ENCODE data around the gene GMPPA. TPM values are rescaled to one million over a fixed set of nuclear protein-coding genes. Genes with fewer than 3 reads are reported as not detected.

Gene GMPPA
- polyA plus RNA-seq, 1 donor, result 26.9 TPM

DNA sequence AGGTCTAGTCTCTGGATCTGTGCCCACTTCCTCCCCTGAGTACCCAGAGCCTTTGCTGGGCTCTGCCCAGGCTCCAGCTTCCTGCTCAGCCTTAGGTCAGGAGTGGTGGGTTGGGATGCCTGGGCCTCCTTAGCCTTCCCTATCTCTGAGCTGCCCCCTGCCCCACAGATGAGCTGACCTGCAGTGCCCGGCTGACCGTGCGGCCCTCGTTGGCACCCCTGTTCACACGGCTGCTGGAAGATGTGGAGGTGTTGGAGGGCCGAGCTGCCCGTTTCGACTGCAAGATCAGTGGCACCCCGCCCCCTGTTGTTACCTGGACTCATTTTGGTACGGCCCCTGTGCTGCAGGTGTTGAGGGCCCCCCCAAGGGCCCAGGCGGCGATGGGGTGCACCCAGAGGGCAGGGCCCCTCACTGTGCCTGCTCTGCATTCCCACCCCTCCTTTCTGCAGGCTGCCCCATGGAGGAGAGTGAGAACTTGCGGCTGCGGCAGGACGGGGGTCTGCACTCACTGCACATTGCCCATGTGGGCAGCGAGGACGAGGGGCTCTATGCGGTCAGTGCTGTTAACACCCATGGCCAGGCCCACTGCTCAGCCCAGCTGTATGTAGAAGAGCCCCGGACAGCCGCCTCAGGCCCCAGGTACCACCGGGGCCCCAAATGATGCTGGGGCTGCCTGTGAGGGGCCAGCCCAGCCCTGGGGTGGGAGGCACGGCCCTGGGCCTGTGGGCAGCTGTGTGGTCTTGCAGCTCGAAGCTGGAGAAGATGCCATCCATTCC, 30.1 kb upstream of the GMPPA start:
- no peak for DNase-seq

DNA sequence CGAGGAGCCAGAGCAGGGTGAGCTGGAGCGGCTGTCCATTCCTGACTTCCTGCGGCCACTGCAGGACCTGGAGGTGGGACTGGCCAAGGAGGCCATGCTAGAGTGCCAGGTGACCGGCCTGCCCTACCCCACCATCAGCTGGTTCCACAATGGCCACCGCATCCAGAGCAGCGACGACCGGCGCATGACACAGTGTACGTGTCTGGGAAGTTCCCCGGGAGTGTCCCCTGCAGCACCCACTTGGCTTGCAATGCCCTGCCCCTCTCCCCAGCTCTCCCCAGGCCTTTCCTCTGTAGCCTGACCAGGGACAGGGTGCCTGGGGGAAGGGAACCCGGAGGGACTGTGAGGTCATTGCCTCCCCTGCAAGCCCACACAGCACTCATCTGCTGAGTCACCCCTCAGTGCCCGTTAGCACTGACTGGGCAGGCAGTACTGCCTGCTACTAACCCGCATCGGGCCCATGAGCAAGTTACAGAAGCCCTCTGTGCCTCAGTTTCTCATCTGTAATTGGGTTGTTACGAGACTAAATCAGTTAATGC, 29.4 kb upstream of the GMPPA start:
- no peak for DNase-seq

DNA sequence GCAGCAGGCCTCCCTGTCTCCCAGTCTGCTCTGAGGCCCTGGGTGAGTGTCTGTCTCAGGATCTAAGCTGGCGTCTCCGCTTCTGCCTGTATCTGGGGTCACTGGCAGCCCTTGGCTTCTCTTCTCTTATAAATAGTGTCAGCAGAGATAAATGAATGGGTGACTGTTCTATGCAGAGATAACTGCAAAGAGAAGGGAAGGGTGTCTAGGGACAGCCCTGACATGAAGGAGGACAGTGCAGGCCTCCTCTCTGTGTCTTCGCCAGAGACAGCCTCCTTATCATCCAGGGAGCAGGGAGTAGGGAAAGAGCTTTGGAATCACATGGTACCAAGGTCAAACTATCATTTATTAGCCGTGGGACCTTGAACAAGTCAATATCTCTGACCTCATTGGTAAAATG, 28.3 kb upstream of the GMPPA start:
- DNase-seq, result no peak

DNA sequence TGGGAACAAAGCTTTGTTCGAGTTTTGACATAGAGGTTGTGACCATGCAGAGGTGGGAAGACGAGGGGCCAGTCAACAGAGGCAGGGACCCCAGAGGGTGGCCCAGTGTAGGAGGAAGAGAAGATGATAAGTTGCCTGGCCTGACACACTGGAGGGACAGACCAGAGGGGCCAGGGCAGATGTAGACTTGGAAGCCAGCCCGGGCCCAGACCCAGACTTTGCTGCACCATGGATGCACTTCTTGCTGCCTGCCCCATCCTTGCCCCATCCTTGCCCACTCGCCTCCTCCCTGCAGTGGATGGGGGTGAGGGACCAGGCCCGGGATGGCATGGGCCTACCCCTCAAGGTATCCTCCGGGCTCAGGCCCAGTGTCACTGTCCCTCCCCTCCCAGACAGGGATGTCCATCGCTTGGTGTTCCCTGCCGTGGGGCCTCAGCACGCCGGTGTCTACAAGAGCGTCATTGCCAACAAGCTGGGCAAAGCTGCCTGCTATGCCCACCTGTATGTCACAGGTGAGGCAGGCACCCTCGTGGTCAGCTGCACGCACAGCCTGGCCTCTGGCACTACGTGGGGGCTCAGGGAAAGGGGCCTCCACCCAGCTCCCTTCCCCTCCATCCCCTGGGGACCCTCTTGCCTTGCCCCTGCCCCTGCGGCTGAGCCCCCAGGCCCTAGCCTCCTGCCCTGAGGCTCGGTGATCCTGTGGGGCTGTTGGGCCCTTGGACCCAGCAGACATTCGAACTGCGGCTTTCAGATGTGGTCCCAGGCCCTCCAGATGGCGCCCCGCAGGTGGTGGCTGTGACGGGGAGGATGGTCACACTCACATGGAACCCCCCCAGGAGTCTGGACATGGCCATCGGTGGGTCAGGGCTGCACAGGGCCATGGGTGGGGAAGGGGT, 27.0 kb upstream of the GMPPA start:
- no peak for DNase-seq

DNA sequence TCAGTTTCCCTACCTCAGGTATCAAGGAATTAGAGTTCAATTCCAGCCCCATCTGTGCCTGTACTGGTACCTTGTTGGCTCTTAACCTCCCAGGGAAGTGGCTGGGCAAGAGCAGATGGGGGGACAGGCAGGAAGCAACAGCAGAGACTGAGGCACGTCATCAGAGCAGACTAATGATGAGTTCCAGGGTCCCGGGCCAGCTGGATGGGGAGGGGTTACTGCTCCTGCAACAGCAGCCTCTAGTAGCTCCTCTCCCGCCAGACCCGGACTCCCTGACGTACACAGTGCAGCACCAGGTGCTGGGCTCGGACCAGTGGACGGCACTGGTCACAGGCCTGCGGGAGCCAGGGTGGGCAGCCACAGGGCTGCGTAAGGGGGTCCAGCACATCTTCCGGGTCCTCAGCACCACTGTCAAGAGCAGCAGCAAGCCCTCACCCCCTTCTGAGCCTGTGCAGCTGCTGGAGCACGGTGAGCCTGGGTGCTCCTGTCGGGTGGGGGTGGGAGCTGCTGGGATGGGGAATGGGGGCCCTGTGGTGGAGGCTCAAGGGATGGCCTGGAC, 26.0 kb upstream of the GMPPA start:
- DNase-seq, result no peak

DNA sequence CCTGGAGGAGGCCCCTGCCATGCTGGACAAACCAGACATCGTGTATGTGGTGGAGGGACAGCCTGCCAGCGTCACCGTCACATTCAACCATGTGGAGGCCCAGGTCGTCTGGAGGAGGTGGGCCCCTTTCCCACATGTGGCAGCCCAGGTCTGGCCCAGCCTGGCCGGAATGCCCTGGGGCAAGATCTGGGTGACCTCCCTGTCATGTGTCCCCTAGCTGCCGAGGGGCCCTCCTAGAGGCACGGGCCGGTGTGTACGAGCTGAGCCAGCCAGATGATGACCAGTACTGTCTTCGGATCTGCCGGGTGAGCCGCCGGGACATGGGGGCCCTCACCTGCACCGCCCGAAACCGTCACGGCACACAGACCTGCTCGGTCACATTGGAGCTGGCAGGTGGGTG, 25.2 kb upstream of the GMPPA start:
- DNase-seq, result no peak

DNA sequence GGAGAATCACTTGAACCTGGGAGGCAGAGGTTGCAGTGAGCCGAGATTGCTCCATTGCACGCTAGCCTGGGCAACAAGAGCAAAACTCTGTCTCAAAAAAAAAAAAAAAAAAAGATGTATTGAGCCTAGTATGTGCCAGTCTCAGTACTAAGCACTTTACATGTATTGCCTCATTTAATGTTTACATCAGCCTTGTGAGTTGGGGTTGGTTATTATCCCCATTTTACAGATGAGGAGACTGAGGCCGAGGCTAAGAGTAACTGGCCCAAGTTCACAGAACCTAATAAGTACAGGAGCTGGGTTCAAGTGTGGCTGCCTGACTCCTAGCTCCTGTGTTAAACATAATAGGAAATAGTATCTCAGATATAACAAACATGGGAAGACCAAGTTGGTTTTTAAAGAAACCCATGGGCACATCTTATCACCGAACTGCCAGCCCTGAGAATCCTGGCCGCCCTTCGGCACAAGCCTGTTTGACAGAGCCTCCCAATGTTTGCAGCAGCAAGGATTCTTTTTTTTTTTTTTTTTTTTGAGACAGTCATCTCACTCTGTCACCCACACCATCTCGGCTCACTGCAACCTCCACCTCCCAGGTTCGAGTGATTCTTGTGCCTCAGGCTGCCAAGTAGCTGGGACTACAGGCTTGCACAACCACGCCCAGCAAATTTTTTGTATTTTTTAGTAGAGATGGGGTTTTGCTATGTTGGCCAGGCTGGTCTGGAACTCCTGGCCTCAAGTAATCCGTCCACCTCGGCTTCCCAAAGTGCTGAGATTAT, 24.2 kb upstream of the GMPPA start:
- DNase-seq, result no peak

DNA sequence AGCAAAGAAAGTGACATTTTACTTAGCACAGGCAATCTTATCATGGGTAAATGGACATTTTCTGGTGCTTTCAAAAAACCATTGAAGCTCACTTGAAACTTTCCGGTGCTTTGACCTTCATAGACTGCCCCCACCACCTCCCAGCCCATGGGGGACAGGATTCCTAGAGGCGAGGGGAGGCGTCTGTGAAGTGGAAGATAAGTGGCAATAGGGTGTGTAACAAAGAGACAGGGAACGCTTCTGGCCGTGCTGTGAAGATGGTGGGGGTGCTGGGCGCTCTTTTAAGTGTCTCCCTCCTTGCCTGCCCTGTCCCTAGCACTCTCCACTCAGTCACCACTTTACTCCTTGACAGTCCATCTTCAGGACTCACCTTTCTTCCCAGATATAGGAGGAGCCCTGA, 23.4 kb upstream of the GMPPA start:
- no peak for DNase-seq

DNA sequence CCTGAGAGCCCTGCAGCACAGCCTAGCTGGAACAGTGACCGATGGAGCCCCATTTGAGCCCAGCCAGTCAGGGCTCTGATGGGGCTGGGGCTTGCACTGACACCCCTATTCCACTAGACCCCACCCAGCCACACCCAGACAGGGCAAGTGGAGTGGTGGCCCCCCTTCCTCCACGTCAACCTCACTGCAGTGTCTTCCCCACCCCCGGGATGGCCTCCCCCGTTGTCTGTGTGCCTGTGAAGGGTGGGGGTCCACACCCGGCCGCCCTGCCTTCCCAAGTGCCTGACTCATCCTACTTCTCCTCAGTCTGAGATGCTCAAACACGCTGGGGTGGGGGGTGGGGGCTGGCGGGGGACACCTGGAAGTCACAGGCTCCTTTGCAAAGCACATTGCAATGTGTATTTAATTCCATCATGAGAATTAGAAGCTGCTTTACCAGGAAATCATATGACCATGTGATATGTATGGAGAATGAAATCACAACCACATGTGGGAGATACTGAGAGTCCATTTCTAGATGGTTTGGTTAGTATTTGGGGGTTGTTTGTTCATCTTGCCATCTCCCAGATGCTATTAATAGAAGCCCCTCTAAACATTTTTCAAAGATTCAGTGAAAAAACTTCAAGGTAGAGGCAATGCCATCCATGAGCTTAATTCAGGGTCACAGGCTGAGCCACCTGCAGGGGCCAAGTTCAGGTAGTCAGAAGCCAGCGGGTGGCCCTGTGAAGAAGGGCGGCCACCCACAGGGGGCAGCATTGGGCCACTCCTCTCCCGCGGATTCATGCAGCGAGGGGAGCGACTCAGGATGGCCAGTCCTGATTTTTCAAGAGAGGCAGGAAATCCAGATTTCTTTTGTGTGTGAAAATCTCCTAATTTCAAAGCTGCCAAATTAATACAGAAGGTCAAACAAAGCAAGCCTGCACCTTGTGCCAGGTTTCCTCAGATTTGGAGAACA, 22.7 kb upstream of the GMPPA start:
- DNase-seq, result peak; percentile 78

DNA sequence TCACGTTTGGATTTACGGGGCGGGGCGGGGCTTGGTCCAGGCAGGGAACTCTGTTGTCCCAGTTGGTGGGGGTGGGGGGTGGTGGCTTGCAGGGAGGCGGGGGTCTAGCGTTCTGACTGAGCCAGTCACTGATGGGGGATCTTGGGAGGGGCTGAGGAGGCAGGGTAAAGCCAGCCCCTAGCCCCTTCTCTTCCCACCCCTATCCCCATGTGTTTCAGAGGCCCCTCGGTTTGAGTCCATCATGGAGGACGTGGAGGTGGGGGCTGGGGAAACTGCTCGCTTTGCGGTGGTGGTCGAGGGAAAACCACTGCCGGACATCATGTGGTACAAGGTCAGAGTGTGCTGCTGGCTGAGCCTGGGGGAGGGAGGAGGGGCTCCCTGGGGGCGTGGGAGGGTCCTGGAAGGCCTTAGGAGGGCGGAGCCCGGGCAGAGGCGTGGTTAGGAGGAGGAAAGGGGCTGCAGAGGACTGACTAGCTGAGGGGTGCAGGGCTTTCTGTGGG, 22.0 kb upstream of the GMPPA start:
- no peak for DNase-seq

DNA sequence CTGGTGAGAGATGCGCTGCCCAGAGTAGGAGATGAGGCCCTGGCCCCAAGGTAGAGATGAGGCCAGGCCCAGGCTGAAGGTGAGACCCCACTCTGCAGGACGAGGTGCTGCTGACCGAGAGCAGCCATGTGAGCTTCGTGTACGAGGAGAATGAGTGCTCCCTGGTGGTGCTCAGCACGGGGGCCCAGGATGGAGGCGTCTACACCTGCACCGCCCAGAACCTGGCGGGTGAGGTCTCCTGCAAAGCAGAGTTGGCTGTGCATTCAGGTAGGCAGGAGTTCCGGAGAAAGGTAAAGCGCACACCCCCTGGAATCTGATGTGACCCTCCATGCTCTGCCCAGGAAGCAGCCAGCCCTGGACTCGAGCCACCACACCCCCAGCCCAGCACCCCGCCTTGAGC, 21.5 kb upstream of the GMPPA start:
- DNase-seq, result no peak

DNA sequence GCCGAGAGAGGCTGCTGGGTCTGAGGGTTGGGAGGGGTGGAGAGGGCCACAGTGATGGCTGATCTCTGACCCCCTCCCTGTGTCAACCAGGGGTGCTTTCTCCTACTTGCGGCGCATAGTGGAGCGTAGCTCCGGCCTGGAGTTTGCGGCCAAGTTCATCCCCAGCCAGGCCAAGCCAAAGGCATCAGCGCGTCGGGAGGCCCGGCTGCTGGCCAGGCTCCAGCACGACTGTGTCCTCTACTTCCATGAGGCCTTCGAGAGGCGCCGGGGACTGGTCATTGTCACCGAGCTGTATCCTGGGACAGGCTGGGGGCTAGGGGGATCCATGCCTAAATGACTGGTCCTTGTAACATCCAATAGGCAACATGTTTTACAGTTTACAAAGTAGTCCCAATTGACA, 20.9 kb upstream of the GMPPA start:
- no peak for DNase-seq

DNA sequence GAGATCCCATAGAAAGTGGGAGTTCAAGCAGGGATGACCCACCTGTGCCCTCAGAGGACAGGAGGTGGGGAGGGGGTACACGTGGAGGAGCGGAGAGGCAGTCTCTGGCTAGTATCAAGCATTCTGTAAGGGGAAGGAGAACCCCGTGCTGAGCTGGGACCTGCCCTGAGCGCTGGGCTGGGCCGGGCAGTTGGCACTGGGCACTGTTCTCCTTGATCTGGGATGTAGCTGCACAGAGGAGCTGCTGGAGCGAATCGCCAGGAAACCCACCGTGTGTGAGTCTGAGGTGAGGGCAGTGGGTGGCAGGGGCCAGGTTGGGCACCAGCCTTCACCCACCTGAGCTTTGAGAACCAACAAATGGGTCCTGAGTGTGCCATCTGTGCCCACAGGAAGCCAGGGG, 19.8 kb upstream of the GMPPA start:
- DNase-seq, result no peak

DNA sequence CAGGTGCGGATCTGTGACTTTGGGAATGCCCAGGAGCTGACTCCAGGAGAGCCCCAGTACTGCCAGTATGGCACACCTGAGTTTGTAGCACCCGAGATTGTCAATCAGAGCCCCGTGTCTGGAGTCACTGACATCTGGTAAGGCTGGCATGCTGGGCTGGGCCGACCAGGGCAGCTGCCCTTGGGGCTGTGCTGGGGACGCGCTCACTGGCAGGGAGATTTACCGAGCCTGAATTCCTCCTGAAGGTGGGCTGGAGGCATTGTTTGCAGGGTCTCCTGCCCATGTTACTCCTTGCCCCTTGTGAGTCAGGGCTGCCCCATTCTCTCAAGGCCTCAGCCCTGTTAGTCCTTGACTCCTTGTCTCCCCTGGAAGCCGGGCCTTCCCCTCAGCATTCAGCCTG, 18.7 kb upstream of the GMPPA start:
- DNase-seq, result no peak

DNA sequence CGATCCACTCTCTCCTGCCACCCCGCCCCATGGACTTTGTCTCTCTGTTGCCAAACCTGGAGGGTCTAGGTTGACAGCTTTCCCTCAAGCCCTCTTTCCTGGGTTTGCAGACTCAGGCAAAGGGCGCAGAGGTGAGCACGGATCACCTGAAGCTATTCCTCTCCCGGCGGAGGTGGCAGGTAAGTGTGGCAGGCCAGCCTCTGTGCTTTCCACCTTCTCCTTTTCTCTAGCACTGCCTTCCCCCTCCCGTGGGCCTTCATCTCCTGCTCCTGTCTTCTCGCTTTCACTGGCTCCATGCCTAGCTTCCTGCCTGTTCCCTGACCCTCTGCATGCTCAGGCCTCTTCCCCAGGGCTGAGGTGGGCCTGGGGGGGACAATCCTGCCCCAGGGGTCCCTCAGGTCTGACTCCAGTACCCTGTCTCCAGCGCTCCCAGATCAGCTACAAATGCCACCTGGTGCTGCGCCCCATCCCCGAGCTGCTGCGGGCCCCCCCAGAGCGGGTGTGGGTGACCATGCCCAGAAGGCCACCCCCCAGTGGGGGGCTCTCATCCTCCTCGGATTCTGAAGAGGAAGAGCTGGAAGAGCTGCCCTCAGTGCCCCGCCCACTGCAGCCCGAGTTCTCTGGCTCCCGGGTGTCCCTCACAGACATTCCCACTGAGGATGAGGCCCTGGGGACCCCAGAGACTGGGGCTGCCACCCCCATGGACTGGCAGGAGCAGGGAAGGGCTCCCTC, 15.9 kb upstream of the GMPPA start:
- no peak for DNase-seq

DNA sequence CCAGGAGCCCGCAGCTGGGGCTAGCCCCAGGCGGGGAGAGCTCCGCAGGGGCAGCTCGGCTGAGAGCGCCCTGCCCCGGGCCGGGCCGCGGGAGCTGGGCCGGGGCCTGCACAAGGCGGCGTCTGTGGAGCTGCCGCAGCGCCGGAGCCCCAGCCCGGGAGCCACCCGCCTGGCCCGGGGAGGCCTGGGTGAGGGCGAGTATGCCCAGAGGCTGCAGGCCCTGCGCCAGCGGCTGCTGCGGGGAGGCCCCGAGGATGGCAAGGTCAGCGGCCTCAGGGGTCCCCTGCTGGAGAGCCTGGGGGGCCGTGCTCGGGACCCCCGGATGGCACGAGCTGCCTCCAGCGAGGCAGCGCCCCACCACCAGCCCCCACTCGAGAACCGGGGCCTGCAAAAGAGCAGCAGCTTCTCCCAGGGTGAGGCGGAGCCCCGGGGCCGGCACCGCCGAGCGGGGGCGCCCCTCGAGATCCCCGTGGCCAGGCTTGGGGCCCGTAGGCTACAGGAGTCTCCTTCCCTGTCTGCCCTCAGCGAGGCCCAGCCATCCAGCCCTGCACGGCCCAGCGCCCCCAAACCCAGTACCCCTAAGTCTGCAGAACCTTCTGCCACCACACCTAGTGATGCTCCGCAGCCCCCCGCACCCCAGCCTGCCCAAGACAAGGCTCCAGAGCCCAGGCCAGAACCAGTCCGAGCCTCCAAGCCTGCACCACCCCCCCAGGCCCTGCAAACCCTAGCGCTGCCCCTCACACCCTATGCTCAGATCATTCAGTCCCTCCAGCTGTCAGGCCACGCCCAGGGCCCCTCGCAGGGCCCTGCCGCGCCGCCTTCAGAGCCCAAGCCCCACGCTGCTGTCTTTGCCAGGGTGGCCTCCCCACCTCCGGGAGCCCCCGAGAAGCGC, 15.0 kb upstream of the GMPPA start:
- DNase-seq, result no peak

DNA sequence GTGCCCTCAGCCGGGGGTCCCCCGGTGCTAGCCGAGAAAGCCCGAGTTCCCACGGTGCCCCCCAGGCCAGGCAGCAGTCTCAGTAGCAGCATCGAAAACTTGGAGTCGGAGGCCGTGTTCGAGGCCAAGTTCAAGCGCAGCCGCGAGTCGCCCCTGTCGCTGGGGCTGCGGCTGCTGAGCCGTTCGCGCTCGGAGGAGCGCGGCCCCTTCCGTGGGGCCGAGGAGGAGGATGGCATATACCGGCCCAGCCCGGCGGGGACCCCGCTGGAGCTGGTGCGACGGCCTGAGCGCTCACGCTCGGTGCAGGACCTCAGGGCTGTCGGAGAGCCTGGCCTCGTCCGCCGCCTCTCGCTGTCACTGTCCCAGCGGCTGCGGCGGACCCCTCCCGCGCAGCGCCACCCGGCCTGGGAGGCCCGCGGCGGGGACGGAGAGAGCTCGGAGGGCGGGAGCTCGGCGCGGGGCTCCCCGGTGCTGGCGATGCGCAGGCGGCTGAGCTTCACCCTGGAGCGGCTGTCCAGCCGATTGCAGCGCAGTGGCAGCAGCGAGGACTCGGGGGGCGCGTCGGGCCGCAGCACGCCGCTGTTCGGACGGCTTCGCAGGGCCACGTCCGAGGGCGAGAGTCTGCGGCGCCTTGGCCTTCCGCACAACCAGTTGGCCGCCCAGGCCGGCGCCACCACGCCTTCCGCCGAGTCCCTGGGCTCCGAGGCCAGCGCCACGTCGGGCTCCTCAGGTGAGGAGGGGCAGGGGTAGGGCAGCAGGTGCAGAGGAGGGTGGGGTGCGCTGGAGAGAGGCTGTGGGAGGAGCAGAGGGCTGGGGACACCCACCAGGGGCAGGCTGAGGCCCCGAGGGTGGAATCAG, 14.1 kb upstream of the GMPPA start:
- no peak for DNase-seq

DNA sequence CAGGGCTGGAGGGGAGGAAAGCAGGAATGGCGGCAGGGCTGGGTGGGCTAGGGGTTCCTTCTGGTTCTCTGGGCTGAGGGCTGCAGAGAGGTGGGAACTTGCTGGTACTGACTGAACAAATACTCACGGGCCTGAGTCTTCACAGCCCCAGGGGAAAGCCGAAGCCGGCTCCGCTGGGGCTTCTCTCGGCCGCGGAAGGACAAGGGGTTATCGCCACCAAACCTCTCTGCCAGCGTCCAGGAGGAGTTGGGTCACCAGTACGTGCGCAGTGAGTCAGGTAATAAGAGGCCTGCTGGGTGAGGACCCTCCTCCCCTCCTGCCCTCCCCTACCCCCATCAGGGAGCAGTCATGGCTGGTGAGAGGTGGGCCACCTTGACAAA, 13.5 kb upstream of the GMPPA start:
- DNase-seq, result no peak

Measured in hindlimb muscle (tissue), 1 donor.